Measurements from ENCODE around the gene CEP72. TPM values are rescaled to one million over a fixed set of nuclear protein-coding genes. Genes with fewer than 3 reads are reported as not detected.

Gene CEP72
- total and polyA plus RNA-seq, 10 of the 15 experiments (the other 5 are each of a cell fraction or from before 2014, with no cell fraction given), result 0.35 to 13.5 (median 8.3) TPM

GRCh38 chr5:647727-648126 lies 35.6 kb downstream of the CEP72 start (continued):
- TF ChIP-seq CEBPZ (IDR thresholded peaks at IDR 0.05; ENCODE audit: low read depth, low read length) (no peak), MLLT1 (IDR thresholded peaks at IDR 0.05) (no peak), HCFC1 (IDR thresholded peaks at IDR 0.05; ENCODE audit: low read length) (no peak), TBL1XR1 (IDR thresholded peaks at IDR 0.05; ENCODE audit: low read depth, low read length) (no peak), SUZ12 (IDR thresholded peaks at IDR 0.05; ENCODE audit: unreplicated experiment) (no peak)

- Histone ChIP-seq H3K27me3 (replicated peaks in 1 of 2; ENCODE audit: control insufficient read depth in 2 of 2, insufficient read depth in 2 of 2, low read length in 1 of 2) (no peaks in the 10 kb centered on the region), H3K79me2 (ENCODE audit: control insufficient read depth, insufficient read depth, low read length) (no peaks in the 10 kb centered on the region), H3K27ac (ENCODE audit: control insufficient read depth, insufficient read depth) (no peak overlapping the region), H2AFZ (ENCODE audit: control insufficient read depth, low read depth, low read length) (no peak overlapping the region), H3K9ac (ENCODE audit: control insufficient read depth, insufficient read depth, low read length) (no peak overlapping the region), H3K4me3 (no peak overlapping the region), H3K9me3 (replicated peaks; ENCODE audit: control insufficient read depth, insufficient read depth, low read length) (no peaks in the 10 kb centered on the region; the same call in 2 of the 3 replicates), H4K20me1 (ENCODE audit: control insufficient read depth, insufficient read depth) (no peaks in the 10 kb centered on the region), H3K4me1 (ENCODE audit: control insufficient read depth, insufficient read depth, low read length) (no peaks in the 10 kb centered on the region), H3K4me2 (ENCODE audit: control insufficient read depth, insufficient read depth) (no peak overlapping the region), H3K36me3 (ENCODE audit: control insufficient read depth in 2 of 2, insufficient read depth in 2 of 2, low read length in 1 of 2) (peaks cover 7 to 14% of the 10 kb centered on the region in 2 experiments)
- BruUV-seq (replicated peaks), result no TSS peak
- ChIA-PET CTCF (no interaction called here), RAD21 (ENCODE audit: unreplicated experiment) (no interaction called here), POLR2A (no interaction called here), SMC1A (ENCODE audit: uncharacterized antibody, unreplicated experiment) (no interaction called here)
- TF ChIP-seq HDGF (IDR thresholded peaks at IDR 0.05) (no peak), BMI1 (IDR thresholded peaks at IDR 0.05; ENCODE audit: borderline replicate concordance) (no peak)
- intact Hi-C loops (cut with micrococcal nuclease; ENCODE audit: unreplicated experiment) (loop anchor here (10.0 kb wide), 1 partner anchor 337 kb away; no protein-coding TSS in a partner anchor), in situ Hi-C loops (cut with MboI) (no loop called here)
- DNase-seq (ENCODE audit: low read depth, low spot score) (no peak), FAIRE-seq (no peak), ATAC-seq (no peak)
- WGBS (ENCODE audit: insufficient coverage, insufficient replicate concordance, low lambda C conversion rate, missing lambda C conversion rate), result 93% methylated on average over 13 of the region's 16 CpGs
These were observed 39.3 kb downstream of the CEP72 start for GRCh38 chr5:651296-652022.

All from GM12878 (cell line).